T-helper 2 cell (primary cell): ENCODE results near the gene MPP1.

ENCODE experiments used
- DNase-seq, 5 experiments: peaks; one replicate each; pipeline versions ENCODE4 v3.0.0 to v3.0.0-alpha.2; 2012 to 2022

The MPP1 gene

GRCh38 chrX:154812341-154813101, 7.2 kb upstream of the MPP1 start:
- DNase-seq, result no peak

GRCh38 chrX:154809939-154810665, 4.8 kb upstream of the MPP1 start:
- peak in 1 of 5 experiments; percentile 31 for DNase-seq

GRCh38 chrX:154806837-154807501, 1.7 kb upstream of the MPP1 start:
- DNase-seq, result no peak

GRCh38 chrX:154805696-154806091, 409 bp upstream of the MPP1 start:
- no peak for DNase-seq

- no peak for DNase-seq
Observed at GRCh38 chrX:154804261-154804956, 876 bp downstream of the MPP1 start.

GRCh38 chrX:154802947-154803346, 2.3 kb downstream of the MPP1 start:
- DNase-seq, result no peak

GRCh38 chrX:154800478-154801210, 4.6 kb downstream of the MPP1 start:
- DNase-seq, result no peak

GRCh38 chrX:154799556-154800348, 5.5 kb downstream of the MPP1 start:
- no peak for DNase-seq

GRCh38 chrX:154797006-154797405, 8.3 kb downstream of the MPP1 start:
- DNase-seq, result no peak

- DNase-seq, result no peak
Observed at GRCh38 chrX:154795016-154795415, 10.3 kb downstream of the MPP1 start.

- no peak for DNase-seq
Observed at GRCh38 chrX:154793084-154793795, 12.0 kb downstream of the MPP1 start.

GRCh38 chrX:154791939-154792338, 13.3 kb downstream of the MPP1 start:
- no peak for DNase-seq

GRCh38 chrX:154791467-154791866, 13.8 kb downstream of the MPP1 start:
- DNase-seq, result no peak

GRCh38 chrX:154785716-154786115, 19.6 kb downstream of the MPP1 start:
- no peak for DNase-seq

GRCh38 chrX:154784149-154784995, 20.9 kb downstream of the MPP1 start:
- DNase-seq, result no peak

- DNase-seq, result no peak
Observed at GRCh38 chrX:154780968-154781367, 24.3 kb downstream of the MPP1 start.

- no peak for DNase-seq
Observed at GRCh38 chrX:154779261-154779660, 26.0 kb downstream of the MPP1 start.

GRCh38 chrX:154776753-154777152, 28.5 kb downstream of the MPP1 start:
- no peak for DNase-seq

GRCh38 chrX:154775419-154776349, 29.6 kb downstream of the MPP1 start:
- DNase-seq, result peak in 2 of 5 experiments; percentile 3 to 51
